Prostate gland (tissue), 2 donors: Measurements from ENCODE around the gene TNRC6B.

ENCODE experiments used
- POLR2A ChIP-seq: fragments of 450-650 bp; IDR thresholded peaks from one replicate; pipeline ENCODE4 v1.6.1; 2016; ENCODE audit warnings: antibody characterized with exemption, mild to moderate bottlenecking
- TF ChIP-seq, protein P1 (sequence below), 4 experiments: fragments of 200-600 bp in 2 of 4; fragments of 450-650 bp in 2 of 4; sonication (generic) in 2 of 4; IDR thresholded peaks; 1 replicate in 3 of 4; 2 replicates in 1 of 4; pipeline ENCODE4 v1.5.1; 2016 to 2019; ENCODE audit warnings: antibody characterized with exemption in 4 of 4, mild to moderate bottlenecking in 2 of 4, moderate library complexity in 2 of 4

GRCh38 chr22:40251106-40251505, 73.4 kb downstream of the TNRC6B start:
- TF ChIP-seq, protein P1, sequence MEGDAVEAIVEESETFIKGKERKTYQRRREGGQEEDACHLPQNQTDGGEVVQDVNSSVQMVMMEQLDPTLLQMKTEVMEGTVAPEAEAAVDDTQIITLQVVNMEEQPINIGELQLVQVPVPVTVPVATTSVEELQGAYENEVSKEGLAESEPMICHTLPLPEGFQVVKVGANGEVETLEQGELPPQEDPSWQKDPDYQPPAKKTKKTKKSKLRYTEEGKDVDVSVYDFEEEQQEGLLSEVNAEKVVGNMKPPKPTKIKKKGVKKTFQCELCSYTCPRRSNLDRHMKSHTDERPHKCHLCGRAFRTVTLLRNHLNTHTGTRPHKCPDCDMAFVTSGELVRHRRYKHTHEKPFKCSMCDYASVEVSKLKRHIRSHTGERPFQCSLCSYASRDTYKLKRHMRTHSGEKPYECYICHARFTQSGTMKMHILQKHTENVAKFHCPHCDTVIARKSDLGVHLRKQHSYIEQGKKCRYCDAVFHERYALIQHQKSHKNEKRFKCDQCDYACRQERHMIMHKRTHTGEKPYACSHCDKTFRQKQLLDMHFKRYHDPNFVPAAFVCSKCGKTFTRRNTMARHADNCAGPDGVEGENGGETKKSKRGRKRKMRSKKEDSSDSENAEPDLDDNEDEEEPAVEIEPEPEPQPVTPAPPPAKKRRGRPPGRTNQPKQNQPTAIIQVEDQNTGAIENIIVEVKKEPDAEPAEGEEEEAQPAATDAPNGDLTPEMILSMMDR (IDR thresholded peaks at IDR 0.05), result no peak
- TF ChIP-seq POLR2A, result no peak
